ENCODE data around the gene SERHL2.
"Not testable (repeated sequence)": the region's sequence is repeated elsewhere in the genome, so short reads cannot be mapped to it uniquely, and the experiment has no call there.

DNA sequence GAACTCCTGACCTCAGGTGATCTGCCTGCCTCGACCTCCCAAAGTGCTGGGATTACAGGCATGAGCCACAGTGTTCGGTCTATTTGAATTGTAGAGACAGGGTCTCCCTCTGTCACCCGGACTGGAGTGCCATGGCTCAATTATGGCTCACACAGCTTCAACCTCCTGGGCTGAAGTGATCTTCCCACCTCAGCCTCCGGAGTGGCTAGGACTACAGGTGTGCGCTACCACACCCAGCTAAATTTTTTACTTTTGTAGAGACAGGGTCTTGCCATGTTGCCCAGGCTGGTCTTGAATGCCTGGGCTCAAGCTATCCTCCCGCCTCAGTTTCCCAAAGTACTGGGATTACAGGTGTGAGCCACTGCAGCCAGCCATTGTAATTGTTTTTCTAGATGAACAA, 14.2 kb downstream of the SERHL2 start:
- TF ChIP-seq, protein P1, sequence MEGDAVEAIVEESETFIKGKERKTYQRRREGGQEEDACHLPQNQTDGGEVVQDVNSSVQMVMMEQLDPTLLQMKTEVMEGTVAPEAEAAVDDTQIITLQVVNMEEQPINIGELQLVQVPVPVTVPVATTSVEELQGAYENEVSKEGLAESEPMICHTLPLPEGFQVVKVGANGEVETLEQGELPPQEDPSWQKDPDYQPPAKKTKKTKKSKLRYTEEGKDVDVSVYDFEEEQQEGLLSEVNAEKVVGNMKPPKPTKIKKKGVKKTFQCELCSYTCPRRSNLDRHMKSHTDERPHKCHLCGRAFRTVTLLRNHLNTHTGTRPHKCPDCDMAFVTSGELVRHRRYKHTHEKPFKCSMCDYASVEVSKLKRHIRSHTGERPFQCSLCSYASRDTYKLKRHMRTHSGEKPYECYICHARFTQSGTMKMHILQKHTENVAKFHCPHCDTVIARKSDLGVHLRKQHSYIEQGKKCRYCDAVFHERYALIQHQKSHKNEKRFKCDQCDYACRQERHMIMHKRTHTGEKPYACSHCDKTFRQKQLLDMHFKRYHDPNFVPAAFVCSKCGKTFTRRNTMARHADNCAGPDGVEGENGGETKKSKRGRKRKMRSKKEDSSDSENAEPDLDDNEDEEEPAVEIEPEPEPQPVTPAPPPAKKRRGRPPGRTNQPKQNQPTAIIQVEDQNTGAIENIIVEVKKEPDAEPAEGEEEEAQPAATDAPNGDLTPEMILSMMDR (IDR thresholded peaks at IDR 0.05) = not testable (repeated sequence)
- not testable (repeated sequence) for TF ChIP-seq POLR2A, EP300 (IDR thresholded peaks at IDR 0.05)

All from tibial nerve (tissue), 4 donors.